Endothelial cell of umbilical vein (primary cell): ENCODE results near the gene ITGA8. TPM values are rescaled to one million over a fixed set of nuclear protein-coding genes. Genes with fewer than 3 reads are reported as not detected.

Experiments used
- BruUV-seq: library from RNA; stranded (reverse); fragments of 400-500 nt; replicated peaks from 2 replicates; lab custom pipeline; 2021; lab: Mats Ljungman, UMichigan
- CTCF ChIA-PET: fragments of 300-600, 350-600 bp; sonication (Branson Sonifier 250); formaldehyde crosslinking; loops from one replicate; lab custom pipeline; 2021; ENCODE audit warnings: antibody characterized with exemption, inconsistent platforms; lab: Charles Lee
- POLR2A ChIA-PET: fragments of 300-600, 350-600 bp; sonication (Branson Sonifier 250); formaldehyde crosslinking; loops from one replicate; lab custom pipeline; 2021; ENCODE audit warnings: antibody characterized with exemption, inconsistent platforms; lab: Charles Lee
- DNase-seq: peaks from one replicate; pipeline ENCODE4 v3.0.0-alpha.2; 2011; ENCODE audit warnings: low read depth, low spot score
- FAIRE-seq: peaks from 2 replicates; lab custom pipeline; 2011; peaks lifted over from hg19 to GRCh38; lab: Jason Lieb, UNC
- H2AFZ ChIP-seq: 2 replicates; pipeline ENCODE4 v1.6.0; 2012; ENCODE audit warnings: low read depth, low read length, control low read depth, inconsistent platforms
- H3K27ac ChIP-seq: 2 replicates; pipeline ENCODE4 v1.5.1; 2011; ENCODE audit warnings: low read depth, mild to moderate bottlenecking, control low read depth, low read length, moderate library complexity; ENCODE audit not compliant: insufficient read depth
- H3K27me3 ChIP-seq, 2 experiments: 2 replicates each; pipeline versions ENCODE4 v1.6.0 to v1.6.1; 2011; ENCODE audit warnings: low read length in 2 of 2, mixed read lengths in 1 of 2; ENCODE audit not compliant: control insufficient read depth in 2 of 2, insufficient read depth in 2 of 2
- H3K36me3 ChIP-seq, 2 experiments: 2 replicates in 1 of 2; 3 replicates in 1 of 2; pipeline ENCODE4 v1.5.1; 2011; ENCODE audit warnings: low read length in 2 of 2, mild to moderate bottlenecking in 1 of 2, moderate library complexity in 1 of 2; ENCODE audit not compliant: control insufficient read depth in 2 of 2, insufficient read depth in 2 of 2; ENCODE audit errors: extremely low read depth in 1 of 2
- H3K4me1 ChIP-seq: 3 replicates; pipeline ENCODE4 v1.5.1; 2011; ENCODE audit warnings: mild to moderate bottlenecking, low read length; ENCODE audit not compliant: control insufficient read depth, insufficient read depth; ENCODE audit errors: extremely low read depth
- H3K4me2 ChIP-seq: 2 replicates; pipeline ENCODE4 v1.6.1; 2011; ENCODE audit warnings: low read length, control low read depth, mixed read lengths; ENCODE audit not compliant: insufficient read depth
- H3K4me3 ChIP-seq, 3 experiments: fragments of 200-600 bp in 1 of 3; sonication (generic), shearing (Covaris generic) in 1 of 3; replicated peaks in 1 of 3; 2 replicates each; pipeline ENCODE4 v1.5.1; 2011 to 2016; ENCODE audit warnings: control low read depth in 3 of 3, low read length in 3 of 3, mild to moderate bottlenecking in 2 of 3, inconsistent platforms in 1 of 3, low read depth in 1 of 3, moderate library complexity in 1 of 3; ENCODE audit not compliant: insufficient read depth in 1 of 3
- H3K79me2 ChIP-seq: 2 replicates; pipeline ENCODE4 v1.6.0; 2012; ENCODE audit warnings: low read length, inconsistent platforms; ENCODE audit not compliant: control insufficient read depth, insufficient read depth
- H3K9ac ChIP-seq: replicated peaks from 2 replicates; pipeline ENCODE3; 2011; ENCODE audit warnings: low read length, control low read depth; ENCODE audit not compliant: insufficient read depth; ENCODE audit errors: extremely low read depth
- H3K9me1 ChIP-seq: replicated peaks from 3 replicates; pipeline ENCODE4 v1.6.0; 2011; ENCODE audit warnings: mild to moderate bottlenecking, low read length; ENCODE audit not compliant: control insufficient read depth, insufficient read depth; ENCODE audit errors: extremely low read depth
- H3K9me3 ChIP-seq: replicated peaks from 2 replicates; pipeline ENCODE4 v1.5.1; 2012; ENCODE audit warnings: low read length, inconsistent platforms; ENCODE audit not compliant: control insufficient read depth, insufficient read depth
- H4K20me1 ChIP-seq: replicated peaks from 2 replicates; pipeline ENCODE3; 2011; ENCODE audit warnings: mild to moderate bottlenecking, low read length; ENCODE audit not compliant: control insufficient read depth, insufficient read depth; ENCODE audit errors: extremely low read depth
- CTCF ChIP-seq, 2 donors: IDR thresholded peaks; 1 replicate in 1 of 2; 2 replicates in 1 of 2; pipeline ENCODE4 v1.5.1; 2011; ENCODE audit warnings: low read length in 2 of 2, mild to moderate bottlenecking in 2 of 2, moderate library complexity in 2 of 2, control low read depth in 1 of 2, inconsistent platforms in 1 of 2, low read depth in 1 of 2; ENCODE audit not compliant: insufficient read depth in 1 of 2; ENCODE audit errors: extremely low read depth in 1 of 2
- EZH2 ChIP-seq: IDR thresholded peaks from 2 replicates; pipeline ENCODE4 v1.6.1; 2012; ENCODE audit warnings: borderline replicate concordance, low read depth, mild to moderate bottlenecking, moderate library complexity, low read length, inconsistent platforms; ENCODE audit not compliant: severe bottlenecking
- FOS ChIP-seq: IDR thresholded peaks from 2 replicates; pipeline ENCODE4 v1.6.1; 2011; ENCODE audit warnings: mild to moderate bottlenecking, low read length, moderate library complexity, borderline replicate concordance; ENCODE audit not compliant: insufficient read depth
- GATA2 ChIP-seq: IDR thresholded peaks from 2 replicates; pipeline ENCODE4 v1.7.0; 2011; ENCODE audit warnings: low read depth, mild to moderate bottlenecking, moderate library complexity, mixed read lengths, low read length; ENCODE audit not compliant: insufficient read length, insufficient read depth
- JUN ChIP-seq: IDR thresholded peaks from 2 replicates; pipeline ENCODE4 v1.6.1; 2011; ENCODE audit warnings: borderline replicate concordance, low read depth; ENCODE audit not compliant: insufficient read length, insufficient read depth
- MAX ChIP-seq: IDR thresholded peaks from 2 replicates; pipeline ENCODE4 v1.6.1; 2011; ENCODE audit not compliant: insufficient read depth, insufficient read length
- MYC ChIP-seq: IDR thresholded peaks from one replicate; pipeline ENCODE4 v1.6.1; 2011; ENCODE audit warnings: mild to moderate bottlenecking, low read depth, low read length
- POLR2A ChIP-seq: IDR thresholded peaks from 2 replicates; pipeline ENCODE4 v1.6.1; 2012; ENCODE audit warnings: low read depth, mild to moderate bottlenecking, control low read depth, low read length
- POLR2AphosphoS5 ChIP-seq: IDR thresholded peaks from 2 replicates; pipeline ENCODE4 v1.6.1; 2012; ENCODE audit warnings: low read depth, mild to moderate bottlenecking, control low read depth, low read length, moderate library complexity; ENCODE audit not compliant: insufficient read depth
- dilution Hi-C: fragments of 300-500 bp; cut with MboI; formaldehyde crosslinking; loops from one replicate; pipeline ENCODE4 v1.15.0; 2019; ENCODE audit warnings: low sequenced_read_pairs; ENCODE audit not compliant: extremely low pct_ligation_motif_present
- intact Hi-C: fragments of 100-400 bp; cut with micrococcal nuclease; formaldehyde crosslinking; loops from one replicate; pipeline ENCODE4 v1.10.0; 2022
- polyA plus RNA-seq, 4 experiments: library from polyadenylated mRNA; depleted of rRNA in 3 of 4; stranded (reverse) in 3 of 4; unstranded in 1 of 4; fragments of >200 nt; gene quantifications; 2 replicates each; pipeline versions ENCODE4 v1.2.1 to v1.2.3, GENCODE V29; 2011 to 2012; ENCODE audit warnings: missing spikeins in 1 of 4
- total RNA-seq: library from RNA; stranded (reverse); gene quantifications from 2 replicates; pipeline ENCODE4 v1.2.3, GENCODE V29; 2021

The ITGA8 gene
- total and polyA plus RNA-seq, 2 donors (not counting 3 experiments of a cell fraction or from before 2014, with no cell fraction given): 0.04 to 0.40 TPM

GRCh38 chr10:15541376-15541775, 178.3 kb downstream of the ITGA8 start:
- Histone ChIP-seq H3K27ac (no peak overlapping the region), H3K9me1 (no peaks in the 10 kb centered on the region), H2AFZ (no peak overlapping the region), H3K4me2 (no peak overlapping the region), H3K27me3 (peaks cover 4 to 7% of the 10 kb centered on the region in 2 experiments), H3K79me2 (no peaks in the 10 kb centered on the region), H3K9me3 (no peaks in the 10 kb centered on the region), H3K9ac (no peak overlapping the region), H3K4me3 (no peak overlapping the region), H3K4me1 (no peaks in the 10 kb centered on the region), H4K20me1 (no peaks in the 10 kb centered on the region), H3K36me3 (no peaks in the 10 kb centered on the region)
- TF ChIP-seq JUN (no peak), CTCF (IDR thresholded peaks at IDR 0.05; ENCODE audit: extremely low read depth in 1 of 2, insufficient read depth in 1 of 2, low read depth in 1 of 2, low read length in 2 of 2) (no peak), GATA2 (no peak), POLR2AphosphoS5 (no peak), MAX (no peak), MYC (no peak), POLR2A (no peak), FOS (no peak), EZH2 (no peak)
- intact Hi-C loops: no loop called here
- dilution Hi-C loops: no loop called here
- no peak for DNase-seq
- ChIA-PET CTCF (no interaction called here), POLR2A (no interaction called here)
- BruUV-seq: no TSS peak
- FAIRE-seq: no peak
